Gastrocnemius medialis (tissue), 4 donors: ENCODE data around the gene ARHGEF17. TPM values are rescaled to one million over a fixed set of nuclear protein-coding genes. Genes with fewer than 3 reads are reported as not detected.

ENCODE experiments used
- ATAC-seq, 2 donors: fragments of 150-250 bp; one replicate each; pipeline ENCODE4 v1.9.1; 2016
- DNase-seq, 2 donors: peaks; one replicate each; pipeline ENCODE4 v3.0.0-alpha.2; 2019
- H3K27ac ChIP-seq, 4 donors: fragments of 200-600 bp; sonication (generic); 1 replicate in 1 of 4; 2 replicates in 3 of 4; pipeline ENCODE4 v1.5.1; 2016 to 2018; ENCODE audit warnings: mild to moderate bottlenecking in 2 of 4, moderate library complexity in 1 of 4
- H3K27me3 ChIP-seq, 3 donors: fragments of 200-600 bp; sonication (generic) in 2 of 3; 1 replicate in 1 of 3; 2 replicates in 2 of 3; pipeline versions ENCODE4 v1.5.1 to v1.6.0; 2016 to 2019; ENCODE audit warnings: mild to moderate bottlenecking in 1 of 3, moderate library complexity in 1 of 3
- H3K36me3 ChIP-seq, 2 donors: fragments of 200-600 bp; sonication (generic) in 1 of 2; one replicate each; pipeline ENCODE4 v1.5.1; 2017 to 2018
- H3K4me1 ChIP-seq, 2 donors: fragments of 200-600 bp; sonication (generic) in 1 of 2; one replicate each; pipeline ENCODE4 v1.5.1; 2016 to 2017; ENCODE audit warnings: mild to moderate bottlenecking in 2 of 2
- H3K4me3 ChIP-seq, 4 donors: fragments of 200-600 bp; sonication (generic) in 3 of 4; 1 replicate in 1 of 4; 2 replicates in 3 of 4; pipeline ENCODE4 v1.5.1; 2016 to 2019; ENCODE audit warnings: mild to moderate bottlenecking in 2 of 4
- H3K9me3 ChIP-seq, 3 donors: fragments of 200-600 bp; sonication (generic) in 2 of 3; 1 replicate in 1 of 3; 2 replicates in 2 of 3; pipeline ENCODE4 v1.5.1; 2016 to 2019
- CTCF ChIP-seq, 5 experiments: fragments of 450-650 bp in 3 of 5; fragments of 200-600 bp in 2 of 5; sonication (generic) in 2 of 5; IDR thresholded peaks in 4 of 5; conservative IDR thresholded peaks in 1 of 5; 1 replicate in 4 of 5; 2 replicates in 1 of 5; pipeline ENCODE4 v1.5.1; 2016 to 2019; ENCODE audit warnings: antibody characterized with exemption in 5 of 5, mild to moderate bottlenecking in 3 of 5, moderate library complexity in 3 of 5
- POLR2A ChIP-seq, 2 donors: fragments of 450-650 bp; IDR thresholded peaks; one replicate each; pipeline ENCODE4 v1.6.1; 2017; ENCODE audit warnings: antibody characterized with exemption in 2 of 2, mild to moderate bottlenecking in 2 of 2, moderate library complexity in 2 of 2
- in situ Hi-C, 4 donors: fragments of 200-750 bp; cut with MboI; loops; one replicate each; pipeline versions ENCODE4 v1.15.0 to v1.8.0; 2017; ENCODE audit warnings: low sequenced_read_pairs in 4 of 4
- intact Hi-C: fragments of 100-400 bp; cut with DNase I; formaldehyde crosslinking; loops from one replicate; pipeline ENCODE4 v1.15.1; 2023; ENCODE audit warnings: low total_unique reads
- total RNA-seq, 4 donors: library from RNA; depleted of rRNA; stranded (reverse); fragments of >200 nt; gene quantifications; one replicate each; pipeline versions ENCODE4 v1.1.0 to v1.2.3, GENCODE V29; 2016

The ARHGEF17 gene
- total RNA-seq, 4 donors from 2014 or later: 8.9 to 16.9 (median 13.9) TPM

- in situ Hi-C loops: no loop called here
- ATAC-seq: no peak
- H3K4me3 ChIP-seq: no peak overlapping the region
- intact Hi-C loops: loop anchor here (2.0 kb wide), 1 partner anchor 25 kb away; no protein-coding TSS in a partner anchor
- no peaks in the 10 kb centered on the region for H3K36me3 ChIP-seq
- H3K27me3 ChIP-seq: peaks cover 0 to 2% (median 0%) of the 10 kb centered on the region in 3 donors
- DNase-seq: peak in 1 of 2 donors; percentile 8
- no peaks in the 10 kb centered on the region for H3K9me3 ChIP-seq
- H3K27ac ChIP-seq: peak overlapping the region in 2 of 4 donors; percentile 6 to 51
- peaks cover 17 to 28% of the 10 kb centered on the region in 2 donors for H3K4me1 ChIP-seq
- TF ChIP-seq POLR2A (IDR thresholded peaks at IDR 0.05) (no peak), CTCF (IDR thresholded peaks at IDR 0.05 in 4 of 5, conservative IDR thresholded peaks at IDR 0.05 in 1 of 5) (no peak)
These were observed 44.4 kb upstream of the ARHGEF17 start for GRCh38 chr11:73263640-73264039.

- in situ Hi-C loops: no loop called here
- Histone ChIP-seq H3K27ac (no peak overlapping the region), H3K4me3 (no peak overlapping the region), H3K9me3 (no peaks in the 10 kb centered on the region), H3K36me3 (no peaks in the 10 kb centered on the region), H3K27me3 (peaks cover 0 to 2% (median 0%) of the 10 kb centered on the region in 3 donors), H3K4me1 (peaks cover 17 to 28% of the 10 kb centered on the region in 2 donors)
- TF ChIP-seq CTCF (IDR thresholded peaks at IDR 0.05 in 4 of 5, conservative IDR thresholded peaks at IDR 0.05 in 1 of 5) (no peak), POLR2A (IDR thresholded peaks at IDR 0.05) (no peak)
- intact Hi-C loops: no loop called here
- DNase-seq (peak in 1 of 2 donors; percentile 7), ATAC-seq (no peak)
These were observed 42.7 kb upstream of the ARHGEF17 start for GRCh38 chr11:73265278-73265810.

GRCh38 chr11:73265853-73266645 lies 42.0 kb upstream of the ARHGEF17 start:
- intact Hi-C loops: no loop called here
- peaks cover 17 to 28% of the 10 kb centered on the region in 2 donors for H3K4me1 ChIP-seq
- peak in 1 of 2 donors; percentile 18 for DNase-seq
- no peak overlapping the region for H3K4me3 ChIP-seq
- no peaks in the 10 kb centered on the region for H3K36me3 ChIP-seq
- in situ Hi-C loops: no loop called here
- no peak for TF ChIP-seq CTCF (IDR thresholded peaks at IDR 0.05 in 4 of 5, conservative IDR thresholded peaks at IDR 0.05 in 1 of 5)
- no peak for TF ChIP-seq POLR2A (IDR thresholded peaks at IDR 0.05)
- no peaks in the 10 kb centered on the region for H3K9me3 ChIP-seq
- H3K27ac ChIP-seq: peak overlapping the region in 1 of 4 donors; percentile 6
- ATAC-seq: peak; percentile 51 to 60
- peaks cover 0 to 2% (median 0%) of the 10 kb centered on the region in 3 donors for H3K27me3 ChIP-seq

GRCh38 chr11:73266646-73267020 lies 41.4 kb upstream of the ARHGEF17 start:
- DNase-seq: peak in 1 of 2 donors; percentile 9
- intact Hi-C loops (no loop called here), in situ Hi-C loops (no loop called here)
- Histone ChIP-seq H3K27ac (peak overlapping the region in 1 of 4 donors; percentile 6), H3K27me3 (peaks cover 0 to 2% (median 0%) of the 10 kb centered on the region in 3 donors), H3K36me3 (no peaks in the 10 kb centered on the region), H3K9me3 (no peaks in the 10 kb centered on the region), H3K4me1 (peaks cover 17 to 28% of the 10 kb centered on the region in 2 donors), H3K4me3 (no peak overlapping the region)
- no peak for ATAC-seq
- TF ChIP-seq CTCF (IDR thresholded peaks at IDR 0.05 in 4 of 5, conservative IDR thresholded peaks at IDR 0.05 in 1 of 5) (no peak), POLR2A (IDR thresholded peaks at IDR 0.05) (no peak)
